ENCODE results near the gene PPP3R1.

DNA sequence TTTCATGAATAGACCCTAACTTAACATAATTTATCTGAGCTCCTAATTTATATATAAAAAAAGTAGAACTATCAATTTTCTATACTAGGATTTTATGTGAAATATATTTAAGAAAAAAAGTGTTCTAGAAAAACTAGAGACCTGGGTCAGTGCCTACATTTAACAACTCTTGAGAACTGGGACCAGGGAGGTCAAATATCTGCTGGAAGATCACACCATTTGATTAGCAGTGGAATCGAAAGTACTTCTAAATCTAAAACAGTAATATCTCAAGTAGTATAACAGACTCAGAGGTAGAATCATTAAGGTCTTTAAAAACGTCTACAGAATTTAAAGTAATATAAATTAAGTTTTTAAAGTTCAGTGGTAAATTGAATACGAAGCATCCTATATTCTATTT is 34.6 kb downstream of the PPP3R1 start:
- TF ChIP-seq, protein P1, sequence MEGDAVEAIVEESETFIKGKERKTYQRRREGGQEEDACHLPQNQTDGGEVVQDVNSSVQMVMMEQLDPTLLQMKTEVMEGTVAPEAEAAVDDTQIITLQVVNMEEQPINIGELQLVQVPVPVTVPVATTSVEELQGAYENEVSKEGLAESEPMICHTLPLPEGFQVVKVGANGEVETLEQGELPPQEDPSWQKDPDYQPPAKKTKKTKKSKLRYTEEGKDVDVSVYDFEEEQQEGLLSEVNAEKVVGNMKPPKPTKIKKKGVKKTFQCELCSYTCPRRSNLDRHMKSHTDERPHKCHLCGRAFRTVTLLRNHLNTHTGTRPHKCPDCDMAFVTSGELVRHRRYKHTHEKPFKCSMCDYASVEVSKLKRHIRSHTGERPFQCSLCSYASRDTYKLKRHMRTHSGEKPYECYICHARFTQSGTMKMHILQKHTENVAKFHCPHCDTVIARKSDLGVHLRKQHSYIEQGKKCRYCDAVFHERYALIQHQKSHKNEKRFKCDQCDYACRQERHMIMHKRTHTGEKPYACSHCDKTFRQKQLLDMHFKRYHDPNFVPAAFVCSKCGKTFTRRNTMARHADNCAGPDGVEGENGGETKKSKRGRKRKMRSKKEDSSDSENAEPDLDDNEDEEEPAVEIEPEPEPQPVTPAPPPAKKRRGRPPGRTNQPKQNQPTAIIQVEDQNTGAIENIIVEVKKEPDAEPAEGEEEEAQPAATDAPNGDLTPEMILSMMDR (IDR thresholded peaks at IDR 0.05): no peak
- TF ChIP-seq POLR2A (IDR thresholded peaks at IDR 0.05) (no peak), POLR2AphosphoS5 (IDR thresholded peaks at IDR 0.05) (no peak)
